Stomach smooth muscle (tissue), 2 donors: ENCODE measurements around the gene MGAT4C.

ENCODE experiments used
- H3K27ac ChIP-seq: one replicate; pipeline ENCODE4 v1.7.0; 2013; ENCODE audit warnings: mild to moderate bottlenecking, low read length, inconsistent platforms
- H3K27me3 ChIP-seq, 2 donors: one replicate each; pipeline ENCODE4 v1.7.0; 2013; ENCODE audit warnings: low read length in 2 of 2; ENCODE audit not compliant: insufficient read depth in 2 of 2, control insufficient read depth in 1 of 2
- H3K36me3 ChIP-seq, 2 donors: one replicate each; pipeline ENCODE4 v1.7.0; 2013; ENCODE audit warnings: low read length in 2 of 2; ENCODE audit not compliant: control insufficient read depth in 2 of 2, insufficient read depth in 2 of 2
- H3K4me1 ChIP-seq: one replicate; pipeline ENCODE4 v1.7.0; 2013; ENCODE audit warnings: low read length; ENCODE audit not compliant: control insufficient read depth, insufficient read depth
- H3K4me3 ChIP-seq, 2 donors: one replicate each; pipeline ENCODE4 v1.7.0; 2013; ENCODE audit warnings: low read length in 2 of 2
- H3K9ac ChIP-seq, 2 donors: one replicate each; pipeline ENCODE4 v1.7.0; 2013; ENCODE audit warnings: low read length in 2 of 2, mild to moderate bottlenecking in 1 of 2
- H3K9me3 ChIP-seq, 2 donors: one replicate each; pipeline ENCODE4 v1.7.0; 2013; ENCODE audit warnings: low read length in 2 of 2; ENCODE audit not compliant: control insufficient read depth in 2 of 2
- donor health status: healthy.
- donor health status: Pancreatic carcinoma.

MGAT4C gene

DNA sequence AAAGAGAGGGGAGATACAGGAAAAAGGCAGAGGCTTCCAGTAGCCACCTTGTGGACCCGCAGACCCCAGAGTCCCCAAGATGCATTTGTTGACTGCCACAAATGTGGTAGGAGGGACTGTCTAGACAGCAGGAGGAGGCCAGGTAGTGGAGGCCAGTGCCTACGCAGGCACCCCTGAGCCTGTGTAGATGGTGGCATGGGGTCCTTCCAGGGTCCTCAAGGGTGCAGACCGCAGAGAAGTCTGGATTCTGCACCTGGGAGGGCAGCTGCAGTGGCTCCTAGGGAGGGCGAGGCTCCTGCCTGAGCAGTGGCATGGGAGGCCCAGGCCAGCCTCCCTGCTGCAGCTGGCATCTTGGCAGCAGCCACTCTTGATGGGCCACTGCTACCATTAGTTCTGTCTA is 262.4 kb downstream of the MGAT4C start:
- Histone ChIP-seq H3K27ac (no peak overlapping the region), H3K9me3 (peaks cover 3 to 20% of the 10 kb centered on the region in 2 donors), H3K27me3 (no peaks in the 10 kb centered on the region), H3K9ac (no peak overlapping the region), H3K4me3 (no peak overlapping the region), H3K36me3 (no peaks in the 10 kb centered on the region), H3K4me1 (no peaks in the 10 kb centered on the region)

GRCh38 chr12:85985996-85986395 is 270.2 kb downstream of the MGAT4C start:
- H3K36me3 ChIP-seq = no peaks in the 10 kb centered on the region
- H3K27ac ChIP-seq = no peak overlapping the region
- no peak overlapping the region for H3K9ac ChIP-seq
- no peaks in the 10 kb centered on the region for H3K4me1 ChIP-seq
- H3K4me3 ChIP-seq = no peak overlapping the region
- no peaks in the 10 kb centered on the region for H3K27me3 ChIP-seq
- peaks cover 0 to 2% of the 10 kb centered on the region in 2 donors for H3K9me3 ChIP-seq

DNA sequence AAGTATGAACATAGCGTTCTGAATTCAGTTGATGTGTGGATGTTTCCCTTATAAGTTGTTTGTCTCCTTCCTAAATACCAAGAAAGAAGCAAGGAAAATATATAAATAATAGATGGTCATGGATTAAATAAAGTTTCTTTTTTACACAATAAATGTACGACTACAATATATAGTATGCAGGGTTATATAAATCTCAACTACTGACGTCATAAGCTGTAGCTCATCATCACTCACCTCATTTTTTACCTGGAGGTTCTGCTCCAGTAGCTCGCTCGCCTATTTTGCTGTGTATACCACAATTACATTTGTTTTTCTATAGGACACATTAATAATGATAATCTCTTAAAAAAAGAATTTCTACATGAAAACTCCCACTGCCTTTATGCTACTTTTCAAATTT is 272.6 kb downstream of the MGAT4C start:
- Histone ChIP-seq H3K4me3 (no peak overlapping the region), H3K27me3 (no peaks in the 10 kb centered on the region), H3K9ac (no peak overlapping the region), H3K9me3 (no peaks in the 10 kb centered on the region), H3K4me1 (no peaks in the 10 kb centered on the region), H3K36me3 (no peaks in the 10 kb centered on the region), H3K27ac (no peak overlapping the region)

DNA sequence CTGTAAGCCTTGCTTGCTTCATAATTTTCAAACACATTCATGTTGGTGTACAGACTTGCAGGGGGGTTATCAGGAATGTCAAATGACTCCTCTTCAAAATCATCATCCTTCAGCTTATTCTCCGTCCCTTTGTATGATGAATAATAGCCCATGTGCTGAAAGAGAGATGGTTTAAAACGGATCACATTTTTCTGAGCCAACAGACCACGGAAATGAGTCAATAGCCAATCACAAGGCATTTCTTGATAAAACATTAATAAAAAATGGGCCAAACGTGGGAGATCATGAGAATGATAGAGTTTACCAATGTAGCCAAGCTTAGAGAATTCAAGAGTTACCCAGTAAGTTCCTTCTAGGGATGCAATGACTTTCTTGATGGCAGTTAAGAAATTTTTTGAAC is 276.6 kb downstream of the MGAT4C start:
- no peak overlapping the region for H3K27ac ChIP-seq
- H3K27me3 ChIP-seq = no peaks in the 10 kb centered on the region
- H3K9me3 ChIP-seq = no peaks in the 10 kb centered on the region
- H3K4me1 ChIP-seq = no peaks in the 10 kb centered on the region
- H3K9ac ChIP-seq = no peak overlapping the region
- H3K36me3 ChIP-seq = no peaks in the 10 kb centered on the region
- H3K4me3 ChIP-seq = no peak overlapping the region

DNA sequence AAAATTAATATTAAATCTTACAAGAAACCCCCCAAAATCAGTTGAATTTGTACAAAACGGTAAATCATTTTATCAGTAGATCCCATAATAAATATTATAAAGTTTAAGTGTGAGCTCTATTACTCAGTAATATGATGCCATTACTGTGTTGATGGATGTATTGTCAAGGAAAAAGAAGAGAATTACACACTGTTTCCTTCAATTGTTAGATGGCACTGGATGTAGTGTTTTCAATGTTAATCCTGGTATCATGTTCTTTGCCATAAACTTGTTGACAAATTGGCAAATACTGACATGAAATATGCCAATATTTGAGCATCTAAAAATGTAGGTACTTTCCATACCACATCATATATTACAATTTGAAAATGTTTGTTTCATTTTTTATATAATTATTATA is 280.5 kb downstream of the MGAT4C start:
- H3K4me3 ChIP-seq = no peak overlapping the region
- H3K27me3 ChIP-seq = no peaks in the 10 kb centered on the region
- no peak overlapping the region for H3K27ac ChIP-seq
- no peak overlapping the region for H3K9ac ChIP-seq
- H3K36me3 ChIP-seq = no peaks in the 10 kb centered on the region
- H3K4me1 ChIP-seq = no peaks in the 10 kb centered on the region
- no peaks in the 10 kb centered on the region for H3K9me3 ChIP-seq

DNA sequence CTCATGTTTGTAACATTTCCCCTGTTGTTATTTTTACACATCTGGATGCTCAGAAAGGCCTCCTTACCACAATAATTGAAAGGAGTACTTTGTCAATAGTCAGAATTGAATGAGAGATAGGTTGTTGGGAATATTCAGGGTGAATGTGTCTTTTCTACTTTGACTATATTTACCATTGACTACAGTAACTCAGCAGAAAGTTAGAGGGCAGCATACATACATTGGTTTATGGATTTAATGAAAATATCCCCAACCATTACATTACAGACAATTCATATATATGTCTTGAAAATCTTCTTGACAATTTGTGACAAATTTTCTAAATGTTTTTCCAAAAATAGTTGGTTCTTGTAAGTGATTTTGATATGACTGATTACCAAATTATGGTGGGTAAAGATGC is 284.4 kb downstream of the MGAT4C start:
- Histone ChIP-seq H3K27ac (no peak overlapping the region), H3K27me3 (no peaks in the 10 kb centered on the region), H3K4me3 (no peak overlapping the region), H3K9me3 (no peaks in the 10 kb centered on the region), H3K36me3 (no peaks in the 10 kb centered on the region), H3K4me1 (no peaks in the 10 kb centered on the region), H3K9ac (no peak overlapping the region)

GRCh38 chr12:85968606-85969005 is 287.6 kb downstream of the MGAT4C start:
- Histone ChIP-seq H3K4me1 (no peaks in the 10 kb centered on the region), H3K27ac (no peak overlapping the region), H3K4me3 (no peak overlapping the region), H3K27me3 (no peaks in the 10 kb centered on the region), H3K9ac (no peak overlapping the region), H3K9me3 (no peaks in the 10 kb centered on the region), H3K36me3 (no peaks in the 10 kb centered on the region)

DNA sequence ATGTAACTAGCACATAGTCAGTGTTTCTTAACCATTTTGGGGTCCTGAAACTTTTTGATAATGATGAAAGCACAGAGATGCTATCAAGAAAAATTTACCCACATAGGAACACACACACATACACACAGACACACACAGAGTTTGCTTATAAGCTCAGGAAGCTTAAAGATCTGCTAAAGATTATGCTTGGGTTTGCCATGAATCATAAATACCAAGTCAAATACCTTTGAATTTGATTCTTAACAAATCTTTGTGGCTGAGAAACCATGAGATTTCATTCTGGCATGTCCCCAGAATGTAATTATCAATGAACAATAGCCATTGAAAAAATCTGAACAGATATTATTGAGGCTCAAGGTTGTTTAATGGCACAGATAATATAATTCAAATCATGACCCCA is 292.9 kb downstream of the MGAT4C start:
- Histone ChIP-seq H3K27me3 (no peaks in the 10 kb centered on the region), H3K9me3 (no peaks in the 10 kb centered on the region), H3K4me3 (no peak overlapping the region), H3K27ac (no peak overlapping the region), H3K9ac (no peak overlapping the region), H3K4me1 (no peaks in the 10 kb centered on the region), H3K36me3 (no peaks in the 10 kb centered on the region)

DNA sequence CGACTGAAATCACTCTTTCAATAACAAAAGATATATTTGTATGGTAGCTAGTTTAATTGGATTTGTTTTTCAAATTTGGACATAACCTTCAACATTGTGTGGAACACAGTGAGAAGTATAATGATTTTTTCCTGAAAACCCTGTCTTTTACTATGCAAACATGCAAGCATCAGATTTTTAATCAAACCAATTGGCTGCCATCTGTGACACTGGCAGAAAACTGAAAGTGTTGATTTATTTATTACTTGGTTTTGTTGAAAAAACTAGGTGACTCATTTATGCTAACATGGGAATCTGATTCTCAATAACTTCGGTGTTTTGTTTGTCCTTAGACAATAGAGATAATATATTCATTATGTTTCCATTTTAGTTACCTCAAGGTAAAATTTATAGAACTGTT is 300.1 kb downstream of the MGAT4C start:
- no peak overlapping the region for H3K4me3 ChIP-seq
- no peaks in the 10 kb centered on the region for H3K36me3 ChIP-seq
- no peaks in the 10 kb centered on the region for H3K27me3 ChIP-seq
- no peaks in the 10 kb centered on the region for H3K9me3 ChIP-seq
- no peak overlapping the region for H3K9ac ChIP-seq
- no peaks in the 10 kb centered on the region for H3K4me1 ChIP-seq
- no peak overlapping the region for H3K27ac ChIP-seq

DNA sequence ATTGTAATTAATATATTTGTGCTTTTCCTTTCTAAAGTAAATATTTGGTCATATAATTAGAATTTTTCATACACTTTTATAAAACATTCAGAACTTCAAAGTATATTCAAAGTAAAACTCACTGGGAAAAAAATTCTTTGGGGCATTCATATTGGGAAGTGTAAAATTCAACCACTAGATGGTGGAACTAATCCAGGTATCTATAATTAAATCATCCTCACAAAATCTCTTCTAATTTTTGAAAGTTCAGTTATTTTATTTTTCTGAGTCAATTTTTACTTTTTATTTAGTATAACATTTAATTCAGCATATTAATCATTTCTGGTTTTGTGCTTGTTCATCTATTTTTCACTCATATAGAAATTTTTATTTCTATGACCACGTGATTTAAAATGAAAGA is 301.1 kb downstream of the MGAT4C start:
- no peak overlapping the region for H3K9ac ChIP-seq
- no peaks in the 10 kb centered on the region for H3K27me3 ChIP-seq
- H3K9me3 ChIP-seq = no peaks in the 10 kb centered on the region
- H3K4me3 ChIP-seq = no peak overlapping the region
- H3K4me1 ChIP-seq = no peaks in the 10 kb centered on the region
- no peaks in the 10 kb centered on the region for H3K36me3 ChIP-seq
- H3K27ac ChIP-seq = no peak overlapping the region

GRCh38 chr12:85951823-85952222 is 304.4 kb downstream of the MGAT4C start:
- no peaks in the 10 kb centered on the region for H3K36me3 ChIP-seq
- no peak overlapping the region for H3K4me3 ChIP-seq
- H3K9ac ChIP-seq = no peak overlapping the region

GRCh38 chr12:85949253-85949652 is 306.9 kb downstream of the MGAT4C start:
- no peak overlapping the region for H3K27ac ChIP-seq
- no peak overlapping the region for H3K9ac ChIP-seq
- H3K27me3 ChIP-seq = no peaks in the 10 kb centered on the region
- no peaks in the 10 kb centered on the region for H3K4me1 ChIP-seq
- no peaks in the 10 kb centered on the region for H3K36me3 ChIP-seq
- no peaks in the 10 kb centered on the region for H3K9me3 ChIP-seq
- H3K4me3 ChIP-seq = no peak overlapping the region

More at GRCh38 chr12:85951823-85952222, 304.4 kb downstream of the MGAT4C start:
- H3K4me1 ChIP-seq = no peaks in the 10 kb centered on the region
- no peak overlapping the region for H3K27ac ChIP-seq
- no peaks in the 10 kb centered on the region for H3K9me3 ChIP-seq
- no peaks in the 10 kb centered on the region for H3K27me3 ChIP-seq
